Calu3 (cell line): Measurements from ENCODE around the gene TMEM178B. TPM values are rescaled to one million over a fixed set of nuclear protein-coding genes. Genes with fewer than 3 reads are reported as not detected.

Experiments
- BruUV-seq: library from RNA; stranded (reverse); fragments of 400-500 nt; replicated peaks from 2 replicates; lab custom pipeline; 2021; lab: Mats Ljungman, UMichigan
- CTCF ChIA-PET: fragments of 300-600 bp; sonication (Branson Sonifier 250); formaldehyde crosslinking; loops from one replicate; lab custom pipeline; 2022; ENCODE audit warnings: antibody characterized with exemption; lab: Charles Lee
- DNase-seq: peaks from one replicate; pipeline ENCODE4 v3.0.0; 2022
- H3K27ac Mint-ChIP-seq: one replicate; pipeline ENCODE4 v1.8.0; 2022; ENCODE audit warnings: mixed read lengths; ENCODE audit not compliant: unreplicated experiment
- H3K27me3 Mint-ChIP-seq: one replicate; pipeline ENCODE4 v1.8.0; 2022; ENCODE audit warnings: mixed read lengths; ENCODE audit not compliant: unreplicated experiment
- H3K36me3 Mint-ChIP-seq: one replicate; pipeline ENCODE4 v1.8.0; 2022; ENCODE audit warnings: mild to moderate bottlenecking, moderate library complexity, mixed read lengths; ENCODE audit not compliant: insufficient read depth, unreplicated experiment
- H3K4me1 Mint-ChIP-seq: one replicate; pipeline ENCODE4 v1.8.0; 2022; ENCODE audit warnings: mild to moderate bottlenecking, low read depth, mixed read lengths; ENCODE audit not compliant: unreplicated experiment
- H3K4me3 Mint-ChIP-seq: one replicate; pipeline ENCODE4 v1.8.0; 2022; ENCODE audit warnings: mild to moderate bottlenecking, low read depth, moderate library complexity, mixed read lengths; ENCODE audit not compliant: unreplicated experiment
- H3K9me3 Mint-ChIP-seq: one replicate; pipeline ENCODE4 v1.8.0; 2022; ENCODE audit warnings: low read depth, mixed read lengths; ENCODE audit not compliant: unreplicated experiment
- intact Hi-C: fragments of 100-400 bp; cut with micrococcal nuclease; formaldehyde crosslinking; loops from one replicate; pipeline ENCODE4 v1.10.0; 2022; ENCODE audit not compliant: unreplicated experiment
- total RNA-seq: library from RNA; stranded (reverse); gene quantifications from 2 replicates; pipeline ENCODE4 v1.2.3, GENCODE V29; 2022
- TF ChIP-seq, protein P1 (sequence below): fragments of 200-600 bp; IDR thresholded peaks from one replicate; pipeline ENCODE4 v1.8.0; 2022; ENCODE audit warnings: antibody characterized with exemption; ENCODE audit not compliant: unreplicated experiment

Gene TMEM178B
- total RNA-seq, 1 experiment from 2014 or later: 1.5 TPM

DNA sequence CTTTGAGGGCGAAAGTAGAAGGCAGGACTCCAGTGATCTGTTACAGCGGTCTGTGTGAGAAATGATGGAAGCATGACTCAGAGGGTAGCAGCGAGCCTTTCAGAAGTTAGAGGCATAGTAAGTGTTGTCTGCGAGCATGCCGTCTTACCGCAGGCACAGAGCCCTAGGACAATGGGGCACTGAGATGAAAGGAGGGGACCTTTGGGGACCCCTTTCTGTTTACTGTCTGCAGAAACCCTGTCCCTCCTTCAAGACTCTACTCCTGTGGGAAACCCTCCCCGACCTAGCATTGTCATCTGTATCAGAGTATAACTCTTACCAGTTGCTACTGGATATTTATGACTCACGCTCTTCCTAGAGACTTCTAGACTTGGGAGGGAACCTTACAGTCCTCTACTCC lies 390.1 kb downstream of the TMEM178B start:
- Mint-ChIP-seq H3K9me3 (peaks cover 2% of the 10 kb centered on the region), H3K4me3 (no peak overlapping the region), H3K4me1 (no peaks in the 10 kb centered on the region), H3K36me3 (no peaks in the 10 kb centered on the region), H3K27ac (no peak overlapping the region), H3K27me3 (no peaks in the 10 kb centered on the region)
- CTCF ChIA-PET: no interaction called here
- no TSS peak for BruUV-seq
- TF ChIP-seq, protein P1, sequence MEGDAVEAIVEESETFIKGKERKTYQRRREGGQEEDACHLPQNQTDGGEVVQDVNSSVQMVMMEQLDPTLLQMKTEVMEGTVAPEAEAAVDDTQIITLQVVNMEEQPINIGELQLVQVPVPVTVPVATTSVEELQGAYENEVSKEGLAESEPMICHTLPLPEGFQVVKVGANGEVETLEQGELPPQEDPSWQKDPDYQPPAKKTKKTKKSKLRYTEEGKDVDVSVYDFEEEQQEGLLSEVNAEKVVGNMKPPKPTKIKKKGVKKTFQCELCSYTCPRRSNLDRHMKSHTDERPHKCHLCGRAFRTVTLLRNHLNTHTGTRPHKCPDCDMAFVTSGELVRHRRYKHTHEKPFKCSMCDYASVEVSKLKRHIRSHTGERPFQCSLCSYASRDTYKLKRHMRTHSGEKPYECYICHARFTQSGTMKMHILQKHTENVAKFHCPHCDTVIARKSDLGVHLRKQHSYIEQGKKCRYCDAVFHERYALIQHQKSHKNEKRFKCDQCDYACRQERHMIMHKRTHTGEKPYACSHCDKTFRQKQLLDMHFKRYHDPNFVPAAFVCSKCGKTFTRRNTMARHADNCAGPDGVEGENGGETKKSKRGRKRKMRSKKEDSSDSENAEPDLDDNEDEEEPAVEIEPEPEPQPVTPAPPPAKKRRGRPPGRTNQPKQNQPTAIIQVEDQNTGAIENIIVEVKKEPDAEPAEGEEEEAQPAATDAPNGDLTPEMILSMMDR: no peak
- no peak for DNase-seq
- intact Hi-C loops: no loop called here

DNA sequence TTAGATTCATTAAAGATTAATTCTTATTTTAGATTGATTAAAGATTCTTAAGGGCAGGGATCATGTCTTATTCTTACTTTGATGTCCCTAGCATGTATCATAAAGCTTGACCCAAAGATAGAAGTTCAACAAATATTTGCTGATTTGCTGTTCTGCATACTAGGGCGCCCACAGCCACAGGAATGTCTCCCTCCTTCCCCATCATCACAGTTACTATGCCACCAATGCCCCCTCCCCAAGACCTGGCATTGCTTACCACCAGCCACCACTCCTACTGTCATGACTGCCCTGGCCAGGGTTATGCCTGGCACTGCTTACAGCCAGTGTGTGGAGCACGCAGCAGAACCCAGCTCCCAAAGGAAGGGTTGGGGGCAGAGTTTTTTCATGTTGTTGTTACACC lies 390.7 kb downstream of the TMEM178B start:
- peaks cover 2% of the 10 kb centered on the region for H3K9me3 Mint-ChIP-seq
- no peak overlapping the region for H3K4me3 Mint-ChIP-seq
- no peak overlapping the region for H3K27ac Mint-ChIP-seq
- TF ChIP-seq, protein P1: no peak
- no peaks in the 10 kb centered on the region for H3K36me3 Mint-ChIP-seq
- no peaks in the 10 kb centered on the region for H3K4me1 Mint-ChIP-seq
- intact Hi-C loops: no loop called here
- H3K27me3 Mint-ChIP-seq: no peaks in the 10 kb centered on the region
- CTCF ChIA-PET: no interaction called here
- no TSS peak for BruUV-seq
- no peak for DNase-seq

DNA sequence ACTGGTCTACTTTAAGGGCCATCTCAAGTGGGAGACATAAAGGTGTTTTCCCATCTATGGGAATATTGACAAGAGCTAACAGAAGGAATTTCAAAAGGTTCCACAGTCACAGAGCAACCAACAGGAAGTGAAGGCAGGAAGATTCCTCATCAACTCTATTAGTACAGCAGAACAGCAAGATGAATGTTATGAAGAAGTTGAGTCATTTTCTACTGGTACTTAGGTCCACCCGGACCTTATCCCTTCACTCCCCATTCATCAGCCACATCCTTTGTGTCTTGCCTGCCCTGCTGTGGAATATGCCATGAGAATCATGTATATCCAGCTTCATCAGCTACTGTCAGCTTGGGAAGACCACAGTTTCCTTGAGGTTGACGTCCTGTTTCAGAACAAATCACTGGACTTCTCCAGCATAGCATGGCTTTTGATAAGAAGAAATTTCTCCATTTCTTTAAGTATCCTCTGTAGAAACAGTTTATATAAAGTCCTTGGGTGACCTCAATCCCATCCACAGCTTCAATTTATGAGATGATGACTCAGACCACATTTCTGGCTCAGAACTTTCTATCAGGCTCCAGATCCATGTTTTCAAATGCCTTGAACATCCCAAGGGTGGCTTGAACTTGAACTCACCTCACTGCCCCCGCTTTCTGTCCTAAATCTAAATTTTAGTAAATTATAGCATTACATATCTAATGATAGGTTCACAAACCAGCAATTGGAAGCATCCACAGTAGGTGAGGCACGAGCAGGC lies 392.5 kb downstream of the TMEM178B start:
- TF ChIP-seq, protein P1: no peak
- CTCF ChIA-PET: no interaction called here
- Mint-ChIP-seq H3K36me3 (no peaks in the 10 kb centered on the region), H3K27me3 (no peaks in the 10 kb centered on the region), H3K27ac (no peak overlapping the region), H3K9me3 (peaks cover 6% of the 10 kb centered on the region), H3K4me1 (no peaks in the 10 kb centered on the region), H3K4me3 (no peak overlapping the region)
- DNase-seq: no peak
- intact Hi-C loops: no loop called here
- no TSS peak for BruUV-seq

DNA sequence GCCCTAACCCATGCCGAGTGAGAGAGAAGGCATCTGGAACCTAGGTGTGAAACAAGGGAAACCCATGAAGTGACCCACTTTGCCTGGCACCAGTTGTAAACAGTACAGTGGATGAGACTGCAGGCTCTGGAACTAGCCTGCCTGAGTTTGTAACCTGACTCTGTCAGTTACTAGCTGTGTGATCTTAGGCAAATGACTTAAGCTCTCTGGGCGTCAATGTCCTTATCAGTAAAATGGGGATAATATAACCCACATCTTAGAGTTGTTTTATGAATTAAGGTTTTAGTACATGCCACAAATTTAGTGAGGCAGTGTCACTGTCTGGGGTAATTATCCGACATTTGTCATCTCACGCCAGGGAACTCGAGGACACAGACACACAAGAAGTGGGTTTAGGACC lies 394.5 kb downstream of the TMEM178B start:
- Mint-ChIP-seq H3K36me3 (no peaks in the 10 kb centered on the region), H3K4me3 (no peak overlapping the region), H3K9me3 (peaks cover 11% of the 10 kb centered on the region), H3K4me1 (no peaks in the 10 kb centered on the region), H3K27ac (no peak overlapping the region), H3K27me3 (no peaks in the 10 kb centered on the region)
- intact Hi-C loops: no loop called here
- no peak for DNase-seq
- CTCF ChIA-PET: interaction anchor here (0.7 kb wide), 1 partner anchor 752 kb away, joined by 5 read pairs; no protein-coding TSS in a partner anchor
- no TSS peak for BruUV-seq
- TF ChIP-seq, protein P1: no peak
